Astrocyte (in vitro differentiated cells and primary cell): ENCODE data around the gene OIP5. TPM values are rescaled to one million over a fixed set of nuclear protein-coding genes. Genes with fewer than 3 reads are reported as not detected.

Experiments
- DNase-seq: peaks from one replicate; pipeline ENCODE4 v3.0.0-alpha.2; 2010; ENCODE audit warnings: low read depth
- FAIRE-seq: peaks from 2 replicates; lab custom pipeline; 2011; peaks lifted over from hg19 to GRCh38; lab: Jason Lieb, UNC
- H2AFZ ChIP-seq: 2 replicates; pipeline ENCODE4 v1.6.0; 2012; ENCODE audit warnings: low read depth, low read length, inconsistent platforms
- H3K27ac ChIP-seq: 2 replicates; pipeline ENCODE4 v1.5.1; 2011; ENCODE audit warnings: low read depth, low read length, inconsistent platforms
- H3K27me3 ChIP-seq: 2 replicates; pipeline ENCODE4 v1.6.0; 2011; ENCODE audit warnings: low read length, inconsistent platforms; ENCODE audit not compliant: insufficient read depth
- H3K36me3 ChIP-seq: 2 replicates; pipeline ENCODE4 v1.5.1; 2011; ENCODE audit warnings: low read length, inconsistent platforms; ENCODE audit not compliant: insufficient read depth
- H3K4me1 ChIP-seq: 2 replicates; pipeline ENCODE4 v1.5.1; 2011; ENCODE audit warnings: low read length, inconsistent platforms; ENCODE audit not compliant: insufficient read depth
- H3K4me2 ChIP-seq: 2 replicates; pipeline ENCODE4 v1.6.0; 2012; ENCODE audit warnings: low read length, inconsistent platforms
- H3K4me3 ChIP-seq: 2 replicates; pipeline ENCODE4 v1.5.1; 2011; ENCODE audit warnings: low read depth, mild to moderate bottlenecking, low read length, inconsistent platforms; ENCODE audit not compliant: insufficient read depth
- H3K79me2 ChIP-seq: 2 replicates; pipeline ENCODE4 v1.6.0; 2012; ENCODE audit warnings: mild to moderate bottlenecking, low read length, inconsistent platforms; ENCODE audit not compliant: insufficient read depth
- H3K9ac ChIP-seq: 2 replicates; pipeline ENCODE4 v1.6.0; 2012; ENCODE audit warnings: mild to moderate bottlenecking, low read length, inconsistent platforms
- H3K9me3 ChIP-seq: 2 replicates; pipeline ENCODE4 v1.5.1; 2012; ENCODE audit warnings: low read depth, mild to moderate bottlenecking, low read length, inconsistent platforms; ENCODE audit not compliant: insufficient read depth
- H4K20me1 ChIP-seq: 2 replicates; pipeline ENCODE4 v1.6.0; 2012; ENCODE audit warnings: low read length, inconsistent platforms; ENCODE audit not compliant: insufficient read depth
- H3K27ac Mint-ChIP-seq: one replicate; pipeline ENCODE4 v1.8.0; 2021; ENCODE audit warnings: mild to moderate bottlenecking, mixed read lengths; ENCODE audit not compliant: unreplicated experiment
- H3K27me3 Mint-ChIP-seq: one replicate; pipeline ENCODE4 v1.8.0; 2021; ENCODE audit warnings: low read depth, mixed read lengths; ENCODE audit not compliant: unreplicated experiment
- H3K36me3 Mint-ChIP-seq: one replicate; pipeline ENCODE4 v1.8.0; 2021; ENCODE audit warnings: low read depth, mixed read lengths; ENCODE audit not compliant: unreplicated experiment
- H3K4me1 Mint-ChIP-seq: one replicate; pipeline ENCODE4 v1.8.0; 2021; ENCODE audit warnings: low read depth, mixed read lengths; ENCODE audit not compliant: unreplicated experiment
- H3K4me3 Mint-ChIP-seq: one replicate; pipeline ENCODE4 v1.8.0; 2021; ENCODE audit warnings: mild to moderate bottlenecking, moderate library complexity, mixed read lengths; ENCODE audit not compliant: unreplicated experiment
- H3K9me3 Mint-ChIP-seq: one replicate; pipeline ENCODE4 v1.8.0; 2021; ENCODE audit warnings: mild to moderate bottlenecking, mixed read lengths; ENCODE audit not compliant: unreplicated experiment
- CTCF ChIP-seq: IDR thresholded peaks from 2 replicates; pipeline ENCODE4 v1.5.1; 2011; ENCODE audit warnings: low read depth, mild to moderate bottlenecking, inconsistent platforms, low read length, moderate library complexity; ENCODE audit not compliant: insufficient read depth
- EZH2 ChIP-seq: IDR thresholded peaks from 2 replicates; pipeline ENCODE4 v1.6.1; 2012; ENCODE audit warnings: mild to moderate bottlenecking, low read length, inconsistent platforms; ENCODE audit not compliant: insufficient read depth
- total RNA-seq: library from RNA; stranded (reverse); gene quantifications from 2 replicates; pipeline ENCODE4 v1.2.1, GENCODE V29; 2021

OIP5 gene
- total RNA-seq, 1 donor from 2014 or later = 1.7 TPM

DNA sequence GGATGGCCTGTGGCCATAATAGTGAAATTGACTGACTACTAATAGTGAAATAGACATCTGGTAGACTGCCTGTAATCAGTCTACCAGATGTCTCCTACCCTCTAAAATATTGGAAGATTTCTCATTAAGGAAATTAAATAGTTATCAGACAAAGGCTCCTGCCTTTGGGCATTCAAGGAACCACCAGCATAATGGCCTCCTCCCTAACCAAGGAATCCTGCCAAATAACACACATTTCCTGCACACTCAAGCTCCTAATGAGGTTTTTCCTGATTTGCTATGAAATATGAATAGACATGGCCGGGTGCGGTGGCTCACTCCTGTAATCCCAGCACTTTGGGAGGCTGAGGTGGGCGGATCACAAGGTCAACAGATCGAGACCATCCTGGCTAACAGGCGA, 14.8 kb upstream of the OIP5 start:
- Histone ChIP-seq H3K9ac (no peak overlapping the region), H3K4me3 (no peak overlapping the region), H3K36me3 (peaks cover 30% of the 10 kb centered on the region), H2AFZ (no peak overlapping the region), H3K9me3 (no peaks in the 10 kb centered on the region), H4K20me1 (no peaks in the 10 kb centered on the region), H3K4me1 (no peaks in the 10 kb centered on the region), H3K79me2 (peaks cover 14% of the 10 kb centered on the region), H3K27ac (no peak overlapping the region), H3K27me3 (no peaks in the 10 kb centered on the region), H3K4me2 (no peak overlapping the region)
- no peak for FAIRE-seq
- no peaks in the 10 kb centered on the region for H3K4me1 Mint-ChIP-seq
- peaks cover 2% of the 10 kb centered on the region for H3K36me3 Mint-ChIP-seq
- no peak for DNase-seq
- TF ChIP-seq CTCF (no peak), EZH2 (no peak)
- no peak overlapping the region for H3K4me3 Mint-ChIP-seq
- H3K27me3 Mint-ChIP-seq = no peaks in the 10 kb centered on the region
- H3K9me3 Mint-ChIP-seq = no peaks in the 10 kb centered on the region
- H3K27ac Mint-ChIP-seq = no peak overlapping the region

DNA sequence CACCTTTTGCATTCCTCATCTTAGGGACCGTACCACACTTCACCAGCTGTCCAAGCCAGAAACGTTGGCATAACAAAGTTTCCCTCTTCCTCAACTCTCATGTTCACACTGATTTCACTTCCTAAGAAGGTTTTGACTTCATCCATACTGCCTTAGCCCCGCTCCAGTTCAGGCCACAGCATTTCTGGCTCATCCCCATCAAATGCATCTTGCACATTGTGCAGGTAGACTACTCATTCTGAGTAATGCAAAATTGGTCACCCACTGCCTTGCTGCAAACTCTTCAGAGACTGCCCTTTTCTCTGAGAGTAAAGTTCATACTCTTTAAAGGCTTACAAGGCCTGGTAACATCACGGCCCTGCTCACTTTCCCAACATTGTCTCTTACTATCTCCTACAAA, 9.1 kb upstream of the OIP5 start:
- Histone ChIP-seq H3K27me3 (no peaks in the 10 kb centered on the region), H3K9me3 (no peaks in the 10 kb centered on the region), H3K4me2 (peak overlapping the region; percentile 14), H2AFZ (peak overlapping the region; percentile 15), H3K4me3 (no peak overlapping the region), H3K36me3 (peaks cover 12% of the 10 kb centered on the region), H3K4me1 (peaks cover 4% of the 10 kb centered on the region), H3K9ac (no peak overlapping the region), H4K20me1 (no peaks in the 10 kb centered on the region), H3K79me2 (peaks cover 70% of the 10 kb centered on the region), H3K27ac (no peak overlapping the region)
- H3K4me3 Mint-ChIP-seq = no peak overlapping the region
- no peak for FAIRE-seq
- TF ChIP-seq EZH2 = no peak
- TF ChIP-seq CTCF = no peak
- no peak for DNase-seq
- H3K36me3 Mint-ChIP-seq = peaks cover 2% of the 10 kb centered on the region
- peaks cover 2% of the 10 kb centered on the region for H3K4me1 Mint-ChIP-seq
- no peaks in the 10 kb centered on the region for H3K27me3 Mint-ChIP-seq
- H3K9me3 Mint-ChIP-seq = no peaks in the 10 kb centered on the region
- no peak overlapping the region for H3K27ac Mint-ChIP-seq

- H3K36me3 ChIP-seq = peaks cover 6% of the 10 kb centered on the region
- FAIRE-seq = no peak
- H3K27ac Mint-ChIP-seq = no peak overlapping the region
These were observed 7.9 kb upstream of the OIP5 start for GRCh38 chr15:41340189-41340695.

More at GRCh38 chr15:41340189-41340695, 7.9 kb upstream of the OIP5 start:
- no peaks in the 10 kb centered on the region for H3K27me3 Mint-ChIP-seq
- no peak for DNase-seq
- no peaks in the 10 kb centered on the region for H3K9me3 ChIP-seq
- H3K27me3 ChIP-seq = no peaks in the 10 kb centered on the region
- no peak overlapping the region for H3K27ac ChIP-seq
- H3K4me3 Mint-ChIP-seq = no peak overlapping the region
- H3K4me1 Mint-ChIP-seq = peaks cover 2% of the 10 kb centered on the region
- H3K9me3 Mint-ChIP-seq = no peaks in the 10 kb centered on the region
- peaks cover 70% of the 10 kb centered on the region for H3K79me2 ChIP-seq
- H2AFZ ChIP-seq = no peak overlapping the region
- no peak for TF ChIP-seq EZH2
- no peak for TF ChIP-seq CTCF
- no peak overlapping the region for H3K9ac ChIP-seq
- H3K4me3 ChIP-seq = no peak overlapping the region
- no peaks in the 10 kb centered on the region for H4K20me1 ChIP-seq
- H3K36me3 Mint-ChIP-seq = no peaks in the 10 kb centered on the region
- H3K4me1 ChIP-seq = peaks cover 4% of the 10 kb centered on the region
- no peak overlapping the region for H3K4me2 ChIP-seq
